HG02763 (cell line): Measurements from ENCODE around the gene PTPN2.

Source experiments
- ATAC-seq: cut with Tn5 transposase; IDR thresholded peaks from one replicate; pipeline ENCODE4 v1.9.1; 2021; ENCODE audit warnings: mild to moderate bottlenecking, moderate library complexity; ENCODE audit not compliant: unreplicated experiment

PTPN2 gene

GRCh38 chr18:12750076-12750714 is 133.8 kb downstream of the PTPN2 start:
- ATAC-seq = no peak

- ATAC-seq = no peak
Observed at GRCh38 chr18:12749121-12749520, 134.9 kb downstream of the PTPN2 start.

GRCh38 chr18:12748671-12749070 is 135.4 kb downstream of the PTPN2 start:
- ATAC-seq = no peak

- ATAC-seq = no peak
Observed at GRCh38 chr18:12747530-12748315, 136.3 kb downstream of the PTPN2 start.

GRCh38 chr18:12745095-12745795 is 138.8 kb downstream of the PTPN2 start:
- no peak for ATAC-seq

- no peak for ATAC-seq
Observed at GRCh38 chr18:12744103-12744502, 139.9 kb downstream of the PTPN2 start.

GRCh38 chr18:12742453-12742852 is 141.6 kb downstream of the PTPN2 start:
- no peak for ATAC-seq
